GM12878 (cell line): ENCODE results near the gene TMC8.

Experiments used
- CBX3 ChIP-seq: fragments of 200-600 bp; sonication (generic); IDR thresholded peaks from 2 replicates; pipeline ENCODE4 v1.6.1; 2016; ENCODE audit warnings: low read depth, borderline replicate concordance
- CTCF ChIP-seq, 3 experiments: IDR thresholded peaks in 2 of 3; conservative IDR thresholded peaks in 1 of 3; 2 replicates each; pipeline ENCODE4 v1.5.1; 2011; ENCODE audit warnings: low read depth in 3 of 3, low read length in 3 of 3, mild to moderate bottlenecking in 3 of 3, control low read depth in 2 of 3, moderate library complexity in 2 of 3, inconsistent platforms in 1 of 3, mixed read lengths in 1 of 3; ENCODE audit not compliant: control insufficient read depth in 2 of 3, insufficient read depth in 1 of 3; ENCODE audit errors: extremely low read depth in 1 of 3
- MTA2 ChIP-seq: fragments of 450-650 bp; IDR thresholded peaks from 2 replicates; pipeline ENCODE4 v1.6.1; 2016; ENCODE audit warnings: low read depth, mild to moderate bottlenecking, moderate library complexity

GRCh38 chr17:78125138-78125913 lies 5.2 kb upstream of the TMC8 start:
- no peak for TF ChIP-seq CTCF (IDR thresholded peaks at IDR 0.05 in 2 of 3, conservative IDR thresholded peaks at IDR 0.05 in 1 of 3; ENCODE audit: control insufficient read depth in 2 of 3, extremely low read depth in 1 of 3, insufficient read depth in 1 of 3, low read depth in 3 of 3, low read length in 3 of 3)
- TF ChIP-seq CBX3 = no peak
- no peak for TF ChIP-seq MTA2
